Stimulated activated CD8-positive, alpha-beta memory T cell treated with anti-CD3 and anti-CD28 coated beads, Interleukin-7, amount 100 ng/mL, for 48 hours (primary cell): ENCODE measurements around the gene EML1.

Experiments
- DNase-seq, 2 donors: peaks; one replicate each; pipeline ENCODE4 v3.0.0-alpha.2; 2020; ENCODE audit warnings: low read depth in 1 of 2; ENCODE audit errors: extremely low read depth in 1 of 2

EML1 gene

DNA sequence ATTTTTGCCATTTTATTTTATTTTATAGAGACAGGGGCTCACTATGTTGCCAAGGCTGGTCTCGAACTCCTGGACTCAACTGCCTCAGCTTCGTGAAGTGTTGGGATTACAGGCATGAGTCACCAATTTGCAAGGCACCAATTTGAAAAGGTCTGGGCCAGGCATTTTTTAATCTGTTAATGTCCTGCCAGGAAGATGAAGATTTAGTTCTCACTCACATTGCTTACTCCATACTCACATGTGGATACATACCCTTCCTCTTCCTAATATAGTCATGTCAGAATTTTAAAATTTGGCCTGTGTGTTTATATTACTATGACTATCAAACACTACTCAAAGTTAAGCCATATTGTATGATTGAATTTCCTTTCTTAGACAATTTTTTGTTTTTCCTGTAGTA lies 15.3 kb upstream of the EML1 start:
- no peak for DNase-seq

- no peak for DNase-seq
These were observed 13.5 kb upstream of the EML1 start for GRCh38 chr14:99779751-99780150.

DNA sequence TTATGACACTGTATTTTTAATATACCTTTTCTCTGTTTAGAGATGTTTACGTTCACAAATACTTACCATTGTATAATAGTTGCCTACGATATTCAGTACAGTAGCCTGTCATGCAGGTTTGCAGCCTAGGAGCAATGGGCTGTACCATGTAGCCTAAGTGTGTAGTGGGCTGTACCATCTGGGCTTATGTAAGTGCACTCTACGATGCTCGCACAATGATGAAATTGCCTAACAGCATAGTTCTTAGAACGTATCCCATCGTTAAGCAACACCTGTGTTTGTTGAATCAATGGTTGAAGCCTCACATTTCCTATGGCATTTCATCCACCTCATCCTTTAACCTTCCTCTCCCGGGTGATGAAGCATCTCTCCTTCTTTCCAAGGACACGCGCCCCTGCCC lies 12.5 kb upstream of the EML1 start:
- DNase-seq, result no peak

DNA sequence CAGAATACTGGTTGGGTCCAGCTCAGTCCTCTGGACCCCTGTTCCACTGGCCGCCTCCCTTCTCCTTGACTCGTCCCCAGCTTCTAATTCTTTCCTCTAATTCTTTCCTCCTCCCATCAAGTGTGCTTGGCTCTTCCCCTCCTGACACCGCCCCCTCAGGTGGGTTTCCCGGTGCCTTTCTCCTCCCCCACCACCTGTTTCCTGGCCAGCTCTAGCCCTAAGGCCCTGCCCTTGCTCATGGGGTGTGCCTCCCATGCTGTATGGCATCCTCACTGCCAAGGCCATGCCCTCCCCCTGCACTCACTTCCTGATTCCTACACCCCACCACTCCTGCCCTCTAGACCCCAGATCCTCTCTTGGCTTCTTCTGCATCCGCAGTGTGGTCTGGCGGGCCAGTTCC lies 12.1 kb upstream of the EML1 start:
- no peak for DNase-seq

GRCh38 chr14:99781853-99782610 lies 11.2 kb upstream of the EML1 start:
- DNase-seq, result no peak

GRCh38 chr14:99784508-99784907 lies 8.7 kb upstream of the EML1 start:
- no peak for DNase-seq

GRCh38 chr14:99785426-99785825 lies 7.8 kb upstream of the EML1 start:
- DNase-seq, result no peak

- no peak for DNase-seq
These were observed 6.7 kb upstream of the EML1 start for GRCh38 chr14:99786511-99786989.

DNA sequence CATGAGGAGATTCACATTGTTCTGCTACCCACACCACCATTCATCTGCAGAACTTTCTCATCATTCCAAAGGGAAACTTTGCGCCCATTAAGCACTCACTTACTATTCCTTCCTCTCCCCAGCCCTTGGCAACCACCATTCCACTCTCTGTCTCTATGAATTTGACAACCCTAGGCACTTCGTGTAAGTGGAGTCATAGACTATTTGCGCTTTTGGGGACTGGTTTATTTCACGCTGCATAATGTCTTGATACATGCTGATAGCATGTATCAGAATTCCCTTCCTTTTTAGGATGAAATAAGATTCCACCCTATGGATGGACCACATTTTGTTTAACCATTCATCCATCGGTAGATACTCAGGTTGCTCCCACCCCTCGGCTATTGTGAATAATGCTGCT lies 4.5 kb upstream of the EML1 start:
- DNase-seq, result no peak

DNA sequence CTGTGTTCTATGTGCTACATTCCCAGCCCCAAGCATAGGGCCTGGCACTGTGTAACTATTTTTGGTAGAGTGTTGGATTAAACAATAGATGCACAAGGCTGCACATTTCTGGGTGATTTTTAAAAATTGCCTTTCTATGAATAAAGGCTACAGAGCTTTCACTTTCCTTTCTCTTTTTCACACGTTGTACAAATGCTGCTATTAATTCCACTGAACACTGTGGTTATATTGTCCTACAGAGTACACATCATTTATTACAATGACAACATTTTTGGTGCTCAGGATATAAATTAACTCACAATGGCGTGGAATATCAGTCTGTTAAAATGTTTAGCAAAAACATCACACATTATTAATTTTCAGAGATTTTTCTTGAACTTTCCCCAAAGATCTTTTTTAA lies 3.6 kb upstream of the EML1 start:
- DNase-seq, result no peak

DNA sequence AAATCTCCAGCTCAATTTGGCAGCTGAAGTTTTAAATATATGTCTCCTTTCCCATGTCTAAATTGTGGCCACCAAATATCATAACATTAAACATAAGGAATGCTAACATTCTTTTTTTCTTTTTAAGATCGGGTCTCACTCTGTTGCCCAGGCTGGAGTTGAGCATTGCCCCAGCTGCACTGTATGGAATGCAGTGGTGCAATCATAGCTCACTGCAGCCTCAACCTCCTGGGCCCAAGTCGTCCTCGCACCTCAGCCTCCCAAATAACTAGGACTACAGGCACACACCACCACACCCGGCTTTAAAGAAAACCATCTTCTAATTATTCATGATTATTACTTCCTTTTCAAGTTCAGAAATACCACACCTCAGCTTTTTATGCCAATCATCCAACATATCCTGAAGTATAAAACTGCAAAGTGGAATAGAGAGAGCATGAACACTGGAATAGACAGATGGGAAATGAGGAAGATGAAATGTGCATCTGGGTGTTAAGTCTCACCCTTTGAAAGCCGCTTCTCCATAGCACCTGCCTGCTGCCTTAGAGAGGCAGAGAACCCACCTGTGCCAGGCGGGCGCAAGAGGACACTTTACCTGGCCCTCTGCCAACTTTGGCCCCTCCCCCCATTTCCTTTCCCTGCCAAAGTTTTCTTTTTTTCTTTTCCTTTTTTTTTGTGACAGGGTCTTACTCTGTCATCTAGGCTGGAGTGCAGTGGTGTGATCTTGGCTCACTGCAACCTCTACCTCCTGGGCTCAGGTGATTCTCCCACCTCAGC lies 2.8 kb upstream of the EML1 start:
- no peak for DNase-seq

DNA sequence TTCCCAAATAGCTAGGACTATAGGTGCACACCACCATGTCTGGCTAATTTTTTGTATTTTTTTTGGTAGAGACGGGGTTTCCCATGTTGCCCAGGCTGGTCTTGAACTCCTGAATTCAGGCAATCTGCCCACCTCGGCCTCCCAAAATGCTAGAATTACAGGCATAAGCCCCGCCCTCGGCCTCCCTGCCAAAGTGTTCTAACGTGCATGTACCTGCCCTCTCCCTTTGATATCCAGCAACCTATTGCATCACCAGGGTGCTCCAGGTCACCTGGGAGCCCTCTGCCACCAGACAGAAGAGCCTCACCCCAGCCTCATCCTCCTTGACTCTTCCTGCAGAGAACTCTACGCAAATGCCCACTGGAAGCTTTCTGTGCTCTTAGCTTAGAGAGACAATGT lies 2.2 kb upstream of the EML1 start:
- no peak for DNase-seq

- no peak for DNase-seq
These were observed 1.6 kb upstream of the EML1 start for GRCh38 chr14:99791476-99792209.

DNA sequence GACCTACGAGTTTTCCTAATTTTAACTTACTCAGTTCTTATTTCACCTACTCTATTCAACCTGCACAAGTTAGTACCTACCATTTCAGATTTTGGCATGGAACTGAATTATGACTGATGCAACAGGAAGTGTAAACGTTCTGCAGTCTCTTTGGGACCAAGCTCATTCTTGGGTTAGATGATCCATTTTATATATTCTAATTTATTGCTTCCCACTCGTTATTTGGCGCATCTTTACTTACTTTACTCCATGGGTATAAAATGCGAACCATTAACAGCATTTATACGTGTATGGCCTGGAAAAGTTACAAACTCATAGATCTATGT lies 1.0 kb upstream of the EML1 start:
- DNase-seq, result no peak

GRCh38 chr14:99792551-99793212 lies 531 bp upstream of the EML1 start:
- DNase-seq, result no peak

- no peak for DNase-seq
These were observed 1.1 kb downstream of the EML1 start for GRCh38 chr14:99794151-99794780.

GRCh38 chr14:99795046-99795445 lies 1.8 kb downstream of the EML1 start:
- DNase-seq, result no peak

GRCh38 chr14:99797231-99797630 lies 4.0 kb downstream of the EML1 start:
- no peak for DNase-seq

DNA sequence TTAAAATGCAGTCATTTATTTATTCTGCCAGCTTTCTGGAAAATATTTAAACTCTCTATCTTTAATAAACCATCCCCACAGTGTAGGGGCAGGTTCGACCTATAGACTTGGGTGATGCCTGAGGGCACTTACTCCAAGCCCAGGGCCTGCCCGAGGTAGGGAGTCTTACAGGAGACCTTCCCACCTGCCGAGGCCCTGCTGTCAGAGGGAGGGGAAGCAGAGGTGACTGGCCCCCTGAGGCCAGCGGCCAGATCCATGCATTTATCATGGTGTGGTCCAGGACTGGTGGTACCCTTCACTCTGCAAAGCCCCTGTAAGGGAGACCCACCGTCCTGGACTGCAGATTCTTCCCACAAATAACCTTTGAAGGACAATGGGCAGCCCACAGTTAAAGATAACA lies 7.6 kb downstream of the EML1 start:
- DNase-seq, result no peak

DNA sequence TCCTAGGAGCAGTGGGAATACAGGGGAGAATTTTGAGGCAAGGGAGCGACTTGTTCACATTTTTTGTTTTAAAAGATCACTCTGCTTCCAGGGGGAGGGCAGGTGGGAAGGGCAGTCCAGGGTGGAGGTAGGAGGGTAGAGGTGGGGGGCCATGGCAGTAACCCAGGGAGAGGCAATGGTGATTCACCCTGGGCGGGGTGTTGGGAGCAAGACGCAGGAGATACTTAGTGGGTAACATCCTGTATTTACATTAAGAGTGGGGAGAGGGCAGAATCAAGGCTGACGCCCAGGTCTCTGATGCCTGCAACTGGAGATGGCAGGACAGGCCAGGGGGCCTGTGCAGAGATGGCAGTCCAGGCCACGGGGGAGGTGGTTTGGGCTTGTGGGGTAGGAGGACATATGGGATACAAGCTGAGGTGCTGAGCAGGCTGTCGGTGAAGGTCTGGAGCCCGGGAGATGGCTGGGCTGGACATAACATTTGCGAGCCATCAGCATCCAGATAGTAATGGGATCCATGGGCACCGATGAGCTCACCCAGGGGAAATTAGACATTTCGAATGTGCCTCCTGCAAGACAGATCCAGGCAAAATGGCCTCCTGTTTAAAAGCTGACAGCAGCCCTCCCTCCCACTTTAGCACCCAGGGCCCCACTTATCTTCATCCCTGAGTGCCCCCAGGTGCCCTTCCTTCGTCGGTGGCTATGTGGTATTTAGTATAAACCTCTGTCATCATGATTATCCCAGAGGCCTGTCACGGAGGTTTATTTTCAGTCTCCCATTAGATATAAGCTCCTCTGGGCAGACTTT lies 9.3 kb downstream of the EML1 start:
- no peak for DNase-seq
